ENCODE results near the gene CR1. TPM values are rescaled to one million over a fixed set of nuclear protein-coding genes. Genes with fewer than 3 reads are reported as not detected.
"Not testable (repeated sequence)": the region's sequence is repeated elsewhere in the genome, so short reads cannot be mapped to it uniquely, and the experiment has no call there.

CR1 gene
- total RNA-seq, 1 donor from 2014 or later, result not detected

DNA sequence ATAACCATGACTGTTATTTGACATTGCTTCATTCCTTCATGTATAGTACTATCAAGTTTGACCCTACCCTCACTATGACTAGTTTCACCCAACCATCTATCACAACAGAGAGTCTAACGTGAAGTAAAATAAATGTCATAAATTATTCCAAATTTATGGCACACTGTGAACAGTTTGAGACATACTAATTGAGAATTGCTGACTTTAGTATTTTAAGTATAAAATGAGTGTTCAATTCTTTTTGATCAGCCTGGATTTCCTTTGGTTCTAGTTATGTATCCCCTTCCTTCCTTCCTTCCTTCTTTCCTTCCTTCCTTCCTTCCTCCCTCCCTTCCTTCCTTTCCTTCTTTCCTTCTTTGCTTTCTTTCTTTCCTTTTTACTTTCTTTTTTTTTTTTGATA is 14.5 kb downstream of the CR1 start:
- Mint-ChIP-seq H3K4me3 (ENCODE audit: unreplicated experiment) (no peak overlapping the region), H3K27ac (ENCODE audit: unreplicated experiment) (no peak overlapping the region), H3K4me1 (ENCODE audit: low read depth) (no peaks in the 10 kb centered on the region), H3K9me3 (ENCODE audit: low read depth) (no peaks in the 10 kb centered on the region), H3K27me3 (ENCODE audit: low read depth) (peaks cover 17% of the 10 kb centered on the region), H3K36me3 (ENCODE audit: low read depth) (no peaks in the 10 kb centered on the region)
- TF ChIP-seq, protein P1, sequence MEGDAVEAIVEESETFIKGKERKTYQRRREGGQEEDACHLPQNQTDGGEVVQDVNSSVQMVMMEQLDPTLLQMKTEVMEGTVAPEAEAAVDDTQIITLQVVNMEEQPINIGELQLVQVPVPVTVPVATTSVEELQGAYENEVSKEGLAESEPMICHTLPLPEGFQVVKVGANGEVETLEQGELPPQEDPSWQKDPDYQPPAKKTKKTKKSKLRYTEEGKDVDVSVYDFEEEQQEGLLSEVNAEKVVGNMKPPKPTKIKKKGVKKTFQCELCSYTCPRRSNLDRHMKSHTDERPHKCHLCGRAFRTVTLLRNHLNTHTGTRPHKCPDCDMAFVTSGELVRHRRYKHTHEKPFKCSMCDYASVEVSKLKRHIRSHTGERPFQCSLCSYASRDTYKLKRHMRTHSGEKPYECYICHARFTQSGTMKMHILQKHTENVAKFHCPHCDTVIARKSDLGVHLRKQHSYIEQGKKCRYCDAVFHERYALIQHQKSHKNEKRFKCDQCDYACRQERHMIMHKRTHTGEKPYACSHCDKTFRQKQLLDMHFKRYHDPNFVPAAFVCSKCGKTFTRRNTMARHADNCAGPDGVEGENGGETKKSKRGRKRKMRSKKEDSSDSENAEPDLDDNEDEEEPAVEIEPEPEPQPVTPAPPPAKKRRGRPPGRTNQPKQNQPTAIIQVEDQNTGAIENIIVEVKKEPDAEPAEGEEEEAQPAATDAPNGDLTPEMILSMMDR (IDR thresholded peaks at IDR 0.05), result no peak
- DNase-seq (ENCODE audit: low spot score), result no peak

DNA sequence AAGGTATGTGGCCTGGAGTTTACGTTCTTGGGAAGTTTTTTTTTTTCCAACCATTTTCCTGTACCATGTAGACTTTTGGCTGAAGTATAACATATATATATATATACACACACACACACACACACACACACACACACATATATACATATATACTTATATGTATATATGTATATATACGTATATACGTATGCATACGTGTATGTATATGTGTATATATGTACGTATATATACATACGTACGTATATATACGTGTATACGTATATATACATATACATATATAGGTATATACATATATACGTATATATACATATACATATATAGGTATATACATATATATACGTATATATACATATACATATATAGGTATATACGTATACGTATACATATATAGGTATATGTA is 18.9 kb downstream of the CR1 start:
- Mint-ChIP-seq H3K27ac (ENCODE audit: unreplicated experiment) (no peak overlapping the region), H3K4me3 (ENCODE audit: unreplicated experiment) (no peak overlapping the region), H3K4me1 (ENCODE audit: low read depth) (no peaks in the 10 kb centered on the region), H3K9me3 (ENCODE audit: low read depth) (no peaks in the 10 kb centered on the region), H3K36me3 (ENCODE audit: low read depth) (no peaks in the 10 kb centered on the region), H3K27me3 (ENCODE audit: low read depth) (peaks cover 24% of the 10 kb centered on the region)
- TF ChIP-seq, protein P1 (IDR thresholded peaks at IDR 0.05), result no peak
- DNase-seq (ENCODE audit: low spot score), result no peak

- DNase-seq (ENCODE audit: low spot score), result no peak
- Mint-ChIP-seq H3K4me1 (ENCODE audit: low read depth) (no peaks in the 10 kb centered on the region), H3K4me3 (ENCODE audit: unreplicated experiment) (no peak overlapping the region), H3K9me3 (ENCODE audit: low read depth) (no peaks in the 10 kb centered on the region), H3K36me3 (ENCODE audit: low read depth) (no peaks in the 10 kb centered on the region), H3K27ac (ENCODE audit: unreplicated experiment) (no peak overlapping the region), H3K27me3 (ENCODE audit: low read depth) (peaks cover 19% of the 10 kb centered on the region)
- TF ChIP-seq, protein P1 (IDR thresholded peaks at IDR 0.05), result no peak
Observed at GRCh38 chr1:207516729-207517128, 20.8 kb downstream of the CR1 start.

DNA sequence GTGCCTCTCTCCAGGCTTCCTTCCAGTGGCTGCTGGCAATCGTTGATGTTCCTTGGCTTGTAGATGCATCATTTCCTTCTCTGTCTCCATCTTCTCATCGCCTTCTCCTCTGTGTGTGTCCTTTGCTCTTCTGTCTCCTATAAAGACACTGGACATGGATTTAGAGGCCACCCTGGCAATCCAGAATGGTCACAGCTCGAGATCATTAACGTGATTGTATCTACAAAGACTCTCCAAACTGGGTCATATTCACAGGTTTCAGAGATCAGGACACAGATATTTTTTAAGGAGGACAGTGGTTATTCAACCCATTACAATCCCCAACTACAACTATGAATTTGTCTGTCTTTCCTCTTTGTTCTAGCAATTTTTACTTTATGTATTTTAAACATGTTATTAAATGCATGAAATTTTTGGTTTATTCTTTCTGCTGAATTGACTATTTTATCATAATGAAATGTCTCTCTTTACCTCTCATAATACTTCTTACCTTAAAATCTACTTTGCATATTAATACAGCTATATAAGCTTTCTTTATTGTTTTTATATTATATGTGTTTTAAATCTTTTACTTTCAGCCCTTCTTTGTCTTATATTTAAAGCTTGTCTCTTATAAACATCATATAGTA is 22.8 kb downstream of the CR1 start:
- DNase-seq (ENCODE audit: low spot score), result no peak
- H3K4me3 Mint-ChIP-seq (ENCODE audit: unreplicated experiment), result no peak overlapping the region
- H3K27me3 Mint-ChIP-seq (ENCODE audit: low read depth), result peaks cover 16% of the 10 kb centered on the region
- H3K9me3 Mint-ChIP-seq (ENCODE audit: low read depth), result no peaks in the 10 kb centered on the region
- no peaks in the 10 kb centered on the region for H3K36me3 Mint-ChIP-seq (ENCODE audit: low read depth)
- TF ChIP-seq, protein P1 (IDR thresholded peaks at IDR 0.05), result no peak
- H3K4me1 Mint-ChIP-seq (ENCODE audit: low read depth), result no peaks in the 10 kb centered on the region
- no peak overlapping the region for H3K27ac Mint-ChIP-seq (ENCODE audit: unreplicated experiment)

DNA sequence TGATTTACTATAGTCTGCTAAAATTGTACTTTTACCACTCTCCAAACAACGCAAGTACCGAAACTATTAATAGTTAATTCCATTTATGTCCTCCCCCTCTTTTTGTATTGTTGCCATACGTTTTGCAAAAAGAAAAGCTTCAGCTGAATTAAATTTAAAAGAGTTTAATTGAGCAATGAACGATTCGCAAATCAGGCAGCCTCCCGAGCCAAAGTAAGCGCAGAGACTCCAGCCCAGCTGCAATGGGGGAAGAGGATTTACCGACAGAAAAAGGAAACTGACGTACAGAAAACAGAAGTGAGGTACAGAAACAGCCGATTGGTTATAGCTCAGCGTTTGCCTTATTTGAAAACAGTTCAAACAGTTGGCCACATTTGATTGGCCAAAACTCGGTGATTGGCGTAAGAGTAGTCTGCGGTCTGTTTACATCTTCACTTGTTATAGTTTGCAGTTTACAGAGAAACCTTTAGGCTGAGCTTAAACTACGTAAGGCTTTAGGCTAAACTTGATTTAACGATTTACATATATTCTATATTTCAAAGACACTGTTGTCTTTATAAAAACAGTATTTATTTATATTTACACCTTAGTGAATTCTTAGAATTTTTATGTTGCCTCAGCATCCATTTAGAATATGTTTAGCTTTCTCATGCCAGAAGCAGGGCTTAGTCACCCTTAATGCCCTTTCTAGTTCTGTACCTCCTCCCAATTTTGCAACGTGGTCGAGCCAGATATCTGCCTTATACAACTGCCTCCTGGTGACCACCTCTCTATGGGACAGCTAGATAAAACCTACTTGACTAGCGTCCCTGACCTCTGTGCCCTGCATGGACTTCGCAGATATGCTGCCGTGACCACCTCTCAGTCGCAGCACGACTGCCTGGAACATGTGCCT is 23.8 kb downstream of the CR1 start:
- Mint-ChIP-seq H3K36me3 (ENCODE audit: low read depth) (no peaks in the 10 kb centered on the region), H3K4me1 (ENCODE audit: low read depth) (no peaks in the 10 kb centered on the region), H3K27me3 (ENCODE audit: low read depth) (peaks cover 16% of the 10 kb centered on the region), H3K9me3 (ENCODE audit: low read depth) (no peaks in the 10 kb centered on the region), H3K4me3 (ENCODE audit: unreplicated experiment) (no peak overlapping the region), H3K27ac (ENCODE audit: unreplicated experiment) (no peak overlapping the region)
- TF ChIP-seq, protein P1 (IDR thresholded peaks at IDR 0.05), result no peak
- DNase-seq (ENCODE audit: low spot score), result no peak

DNA sequence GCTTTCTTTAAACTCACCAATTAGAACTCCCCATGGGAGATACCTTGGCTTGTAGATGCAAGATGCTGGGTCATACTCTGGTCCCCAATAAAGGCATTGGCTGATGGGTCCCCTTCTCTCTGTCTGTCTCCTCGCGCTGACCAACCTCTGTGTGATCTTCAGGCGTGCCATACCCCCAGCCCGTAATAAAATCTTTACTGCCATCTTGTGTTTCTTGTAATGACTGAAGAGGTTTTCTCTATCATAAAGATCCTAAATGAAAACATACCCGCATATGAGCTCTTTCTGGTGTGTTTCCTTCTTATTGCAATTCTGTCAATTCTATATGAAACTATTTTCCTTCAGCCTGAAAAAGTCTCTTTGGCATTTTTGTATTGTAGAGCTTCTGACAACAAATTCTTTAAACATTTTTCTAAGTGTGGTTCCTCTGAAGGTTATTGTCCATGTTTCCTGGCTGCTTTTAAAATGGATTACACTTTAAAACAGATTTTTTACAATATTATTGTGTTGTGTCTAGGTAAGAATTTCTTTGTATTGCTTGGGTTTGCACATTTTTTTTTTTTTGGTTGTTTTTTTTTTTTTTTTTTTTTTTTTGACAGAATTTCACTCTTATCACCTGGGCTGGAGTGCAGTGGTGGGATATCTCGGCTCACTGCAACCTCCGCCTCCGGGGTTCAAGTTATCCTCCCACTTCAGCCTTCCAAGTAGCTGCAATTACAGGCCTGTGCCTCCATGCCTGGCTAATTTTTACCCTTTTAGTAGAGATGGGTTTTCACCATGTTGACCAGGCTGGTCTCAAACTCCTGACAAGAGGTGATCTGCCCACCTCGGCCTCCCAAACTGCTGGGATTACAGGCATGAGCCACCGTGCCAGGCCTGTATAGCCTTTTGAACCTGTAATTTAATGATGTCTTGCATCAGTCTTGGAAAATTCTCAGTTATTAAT is 24.7 kb downstream of the CR1 start:
- not testable (repeated sequence) for H3K9me3 Mint-ChIP-seq (ENCODE audit: low read depth); H3K4me1 Mint-ChIP-seq (ENCODE audit: low read depth); H3K4me3 Mint-ChIP-seq (ENCODE audit: unreplicated experiment); H3K27ac Mint-ChIP-seq (ENCODE audit: unreplicated experiment); DNase-seq (ENCODE audit: low spot score); H3K36me3 Mint-ChIP-seq (ENCODE audit: low read depth)
- peaks cover 19% of the 10 kb centered on the region for H3K27me3 Mint-ChIP-seq (ENCODE audit: low read depth)

- not testable (repeated sequence) for H3K27ac Mint-ChIP-seq (ENCODE audit: unreplicated experiment); H3K27me3 Mint-ChIP-seq (ENCODE audit: low read depth); H3K36me3 Mint-ChIP-seq (ENCODE audit: low read depth); DNase-seq (ENCODE audit: low spot score); H3K9me3 Mint-ChIP-seq (ENCODE audit: low read depth); H3K4me3 Mint-ChIP-seq (ENCODE audit: unreplicated experiment); H3K4me1 Mint-ChIP-seq (ENCODE audit: low read depth)
Observed at GRCh38 chr1:207525239-207525638, 29.3 kb downstream of the CR1 start.
